Measurements from ENCODE around the gene CALY.

Gene CALY

DNA sequence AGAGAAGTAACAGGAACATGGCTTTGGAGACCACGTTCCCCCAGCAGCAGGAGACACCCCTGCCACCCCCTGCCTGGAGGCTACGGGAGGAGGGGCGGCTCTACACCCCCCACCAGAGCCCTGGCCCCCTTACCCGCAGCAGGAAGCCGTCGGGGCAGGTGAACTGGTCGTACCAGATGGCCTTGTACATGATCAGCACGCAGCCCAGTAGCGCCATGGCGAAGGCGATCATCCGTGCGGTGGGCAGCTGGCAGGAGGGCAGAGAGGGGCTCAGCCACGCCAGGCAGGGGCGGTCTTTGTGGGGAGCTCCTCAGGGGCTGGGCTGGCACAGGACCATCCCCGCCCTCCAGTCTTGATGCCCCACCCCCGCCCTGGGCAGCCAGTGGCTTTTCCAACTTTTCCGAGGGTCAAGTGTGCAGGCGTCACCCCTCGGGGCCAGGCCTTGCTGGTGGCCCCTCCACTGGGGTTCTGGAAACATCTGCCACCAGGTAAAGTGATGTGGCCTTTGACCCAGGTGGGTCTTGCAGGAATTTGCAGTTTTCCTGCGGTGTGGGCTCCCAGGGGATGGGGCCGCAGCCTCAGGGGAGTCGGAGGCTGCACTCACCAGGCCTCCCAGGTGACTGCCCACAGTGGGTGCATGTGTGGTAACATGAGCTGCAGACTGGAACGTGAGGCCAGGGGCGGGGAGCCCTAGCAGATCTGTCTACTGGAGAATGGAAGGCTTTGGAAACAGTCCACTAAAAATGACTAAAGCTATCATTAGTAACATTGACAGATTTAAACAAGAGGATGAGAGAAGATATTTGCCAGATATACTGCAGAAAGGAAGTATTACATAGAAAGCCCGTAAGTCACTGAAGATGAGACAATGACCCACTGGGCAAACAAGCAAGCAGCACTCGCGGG, 9.7 kb downstream of the CALY start:
- no peak overlapping the region for H4K8ac ChIP-seq (ENCODE audit: low read depth, low read length)
- WGBS (ENCODE audit: extremely low coverage, insufficient coverage, low lambda C conversion rate): no CpG with 5 or more reads among the region's 28 CpGs
- H3K4ac ChIP-seq (ENCODE audit: low read depth, low read length): no peak overlapping the region

GRCh38 chr10:133326223-133326551, 10.5 kb downstream of the CALY start:
- DNase-seq: no peak
- H3K27me3 ChIP-seq (ENCODE audit: insufficient read depth, low read length, poor library complexity): peaks cover 14% of the 10 kb centered on the region
- no peak overlapping the region for H3K4me3 ChIP-seq (ENCODE audit: low read length)
- H3K18ac ChIP-seq (ENCODE audit: low read length): no peak overlapping the region
- peak overlapping the region; percentile 48 for H3K9ac ChIP-seq (ENCODE audit: low read length)
- no peak overlapping the region for H2AK5ac ChIP-seq (ENCODE audit: low read length)
- H2BK120ac ChIP-seq (ENCODE audit: low read depth, low read length): no peak overlapping the region
- H2BK15ac ChIP-seq (replicated peaks; ENCODE audit: low read depth): no peak overlapping the region
- WGBS (ENCODE audit: extremely low coverage, insufficient coverage, low lambda C conversion rate): no CpG with 5 or more reads among the region's 9 CpGs
- no peak overlapping the region for H4K8ac ChIP-seq (ENCODE audit: low read depth, low read length)
- H3K36me3 ChIP-seq (ENCODE audit: control insufficient read depth, insufficient read depth, low read length): no peaks in the 10 kb centered on the region
- no peak overlapping the region for H3K23ac ChIP-seq (ENCODE audit: low read length)
- H2BK5ac ChIP-seq (ENCODE audit: low read length): no peak overlapping the region
- H3K79me2 ChIP-seq (ENCODE audit: control insufficient read depth, insufficient read depth, low read length): no peaks in the 10 kb centered on the region
- peak overlapping the region; percentile 62 for H3K56ac ChIP-seq (ENCODE audit: low read length)
- H3K27ac ChIP-seq (ENCODE audit: low read depth, low read length): no peak overlapping the region
- no peaks in the 10 kb centered on the region for H3K79me1 ChIP-seq (ENCODE audit: low read length)
- no peak overlapping the region for H3K4ac ChIP-seq (ENCODE audit: low read depth, low read length)
- H3K4me2 ChIP-seq (ENCODE audit: low read length): peak overlapping the region; percentile 36
- H3K4me1 ChIP-seq (ENCODE audit: control insufficient read depth, low read depth, low read length): no peaks in the 10 kb centered on the region
- H4K5ac ChIP-seq (ENCODE audit: low read length): no peak overlapping the region

More for the DNA sequence above, 9.7 kb downstream of the CALY start:
- Histone ChIP-seq H3K27ac (ENCODE audit: low read depth, low read length) (no peak overlapping the region), H3K9ac (ENCODE audit: low read length) (no peak overlapping the region), H3K36me3 (ENCODE audit: control insufficient read depth, insufficient read depth, low read length) (no peaks in the 10 kb centered on the region), H3K27me3 (ENCODE audit: insufficient read depth, low read length, poor library complexity) (peaks cover 16% of the 10 kb centered on the region), H3K79me2 (ENCODE audit: control insufficient read depth, insufficient read depth, low read length) (no peaks in the 10 kb centered on the region), H2AK5ac (ENCODE audit: low read length) (no peak overlapping the region), H3K23ac (ENCODE audit: low read length) (no peak overlapping the region), H3K4me2 (ENCODE audit: low read length) (no peak overlapping the region), H3K79me1 (ENCODE audit: low read length) (no peaks in the 10 kb centered on the region), H2BK5ac (ENCODE audit: low read length) (no peak overlapping the region), H3K18ac (ENCODE audit: low read length) (no peak overlapping the region), H3K56ac (ENCODE audit: low read length) (no peak overlapping the region), H2BK120ac (ENCODE audit: low read depth, low read length) (no peak overlapping the region), H3K4me3 (ENCODE audit: low read length) (no peak overlapping the region), H3K4me1 (ENCODE audit: control insufficient read depth, low read depth, low read length) (no peaks in the 10 kb centered on the region), H2BK15ac (replicated peaks; ENCODE audit: low read depth) (no peak overlapping the region), H4K5ac (ENCODE audit: low read length) (no peak overlapping the region)
- no peak for DNase-seq

GRCh38 chr10:133325440-133326222, 11.1 kb downstream of the CALY start:
- H3K23ac ChIP-seq (ENCODE audit: low read length): no peak overlapping the region
- H4K8ac ChIP-seq (ENCODE audit: low read depth, low read length): no peak overlapping the region
- WGBS (ENCODE audit: extremely low coverage, insufficient coverage, low lambda C conversion rate): no CpG with 5 or more reads among the region's 91 CpGs
- H2BK15ac ChIP-seq (replicated peaks; ENCODE audit: low read depth): no peak overlapping the region
- no peak overlapping the region for H4K5ac ChIP-seq (ENCODE audit: low read length)
- H3K79me2 ChIP-seq (ENCODE audit: control insufficient read depth, insufficient read depth, low read length): no peaks in the 10 kb centered on the region
- peak overlapping the region; percentile 36 for H3K4me2 ChIP-seq (ENCODE audit: low read length)
- no peak overlapping the region for H2BK5ac ChIP-seq (ENCODE audit: low read length)
- no peak overlapping the region for H3K4ac ChIP-seq (ENCODE audit: low read depth, low read length)
- no peak overlapping the region for H3K18ac ChIP-seq (ENCODE audit: low read length)
- peak overlapping the region; percentile 62 for H3K56ac ChIP-seq (ENCODE audit: low read length)
- H3K36me3 ChIP-seq (ENCODE audit: control insufficient read depth, insufficient read depth, low read length): no peaks in the 10 kb centered on the region
- H3K27ac ChIP-seq (ENCODE audit: low read depth, low read length): no peak overlapping the region
- H3K4me1 ChIP-seq (ENCODE audit: control insufficient read depth, low read depth, low read length): no peaks in the 10 kb centered on the region
- peaks cover 14% of the 10 kb centered on the region for H3K27me3 ChIP-seq (ENCODE audit: insufficient read depth, low read length, poor library complexity)
- H3K9ac ChIP-seq (ENCODE audit: low read length): peak overlapping the region; percentile 48
- H3K79me1 ChIP-seq (ENCODE audit: low read length): no peaks in the 10 kb centered on the region
- no peak overlapping the region for H2AK5ac ChIP-seq (ENCODE audit: low read length)
- H2BK120ac ChIP-seq (ENCODE audit: low read depth, low read length): no peak overlapping the region
- H3K4me3 ChIP-seq (ENCODE audit: low read length): no peak overlapping the region
- no peak for DNase-seq

- H3K23ac ChIP-seq (ENCODE audit: low read length): no peak overlapping the region
- H3K4ac ChIP-seq (ENCODE audit: low read depth, low read length): no peak overlapping the region
- H2BK15ac ChIP-seq (replicated peaks; ENCODE audit: low read depth): no peak overlapping the region
- no peak overlapping the region for H3K4me2 ChIP-seq (ENCODE audit: low read length)
- no peaks in the 10 kb centered on the region for H3K4me1 ChIP-seq (ENCODE audit: control insufficient read depth, low read depth, low read length)
- no peaks in the 10 kb centered on the region for H3K79me2 ChIP-seq (ENCODE audit: control insufficient read depth, insufficient read depth, low read length)
- no peak overlapping the region for H3K18ac ChIP-seq (ENCODE audit: low read length)
- H3K79me1 ChIP-seq (ENCODE audit: low read length): no peaks in the 10 kb centered on the region
- no peak overlapping the region for H3K4me3 ChIP-seq (ENCODE audit: low read length)
- no peaks in the 10 kb centered on the region for H3K36me3 ChIP-seq (ENCODE audit: control insufficient read depth, insufficient read depth, low read length)
- no peak overlapping the region for H2BK5ac ChIP-seq (ENCODE audit: low read length)
- H3K27ac ChIP-seq (ENCODE audit: low read depth, low read length): no peak overlapping the region
- no CpG with 5 or more reads among the region's 20 CpGs for WGBS (ENCODE audit: extremely low coverage, insufficient coverage, low lambda C conversion rate)
- no peak overlapping the region for H2AK5ac ChIP-seq (ENCODE audit: low read length)
- H3K9ac ChIP-seq (ENCODE audit: low read length): no peak overlapping the region
- no peak overlapping the region for H4K5ac ChIP-seq (ENCODE audit: low read length)
- no peak for DNase-seq
- H3K56ac ChIP-seq (ENCODE audit: low read length): no peak overlapping the region
- H2BK120ac ChIP-seq (ENCODE audit: low read depth, low read length): no peak overlapping the region
- H4K8ac ChIP-seq (ENCODE audit: low read depth, low read length): no peak overlapping the region
- H3K27me3 ChIP-seq (ENCODE audit: insufficient read depth, low read length, poor library complexity): peaks cover 14% of the 10 kb centered on the region
Observed at GRCh38 chr10:133324857-133325260, 11.8 kb downstream of the CALY start.

- H2AK5ac ChIP-seq (ENCODE audit: low read length): no peak overlapping the region
- DNase-seq: peak; percentile 77
- no peak overlapping the region for H3K18ac ChIP-seq (ENCODE audit: low read length)
- peak overlapping the region; percentile 40 for H3K56ac ChIP-seq (ENCODE audit: low read length)
- peak overlapping the region; percentile 6 for H3K4me2 ChIP-seq (ENCODE audit: low read length)
- H4K5ac ChIP-seq (ENCODE audit: low read length): no peak overlapping the region
- no peak overlapping the region for H4K8ac ChIP-seq (ENCODE audit: low read depth, low read length)
- H3K4me3 ChIP-seq (ENCODE audit: low read length): no peak overlapping the region
- no peaks in the 10 kb centered on the region for H3K4me1 ChIP-seq (ENCODE audit: control insufficient read depth, low read depth, low read length)
- H2BK120ac ChIP-seq (ENCODE audit: low read depth, low read length): no peak overlapping the region
- H3K27ac ChIP-seq (ENCODE audit: low read depth, low read length): no peak overlapping the region
- no peak overlapping the region for H2BK15ac ChIP-seq (replicated peaks; ENCODE audit: low read depth)
- no peak overlapping the region for H2BK5ac ChIP-seq (ENCODE audit: low read length)
- no peaks in the 10 kb centered on the region for H3K36me3 ChIP-seq (ENCODE audit: control insufficient read depth, insufficient read depth, low read length)
- no peaks in the 10 kb centered on the region for H3K79me2 ChIP-seq (ENCODE audit: control insufficient read depth, insufficient read depth, low read length)
- H3K79me1 ChIP-seq (ENCODE audit: low read length): no peaks in the 10 kb centered on the region
- H3K9ac ChIP-seq (ENCODE audit: low read length): no peak overlapping the region
- H3K4ac ChIP-seq (ENCODE audit: low read depth, low read length): no peak overlapping the region
- H3K23ac ChIP-seq (ENCODE audit: low read length): no peak overlapping the region
- WGBS (ENCODE audit: extremely low coverage, insufficient coverage, low lambda C conversion rate): no CpG with 5 or more reads among the region's 13 CpGs
- H3K27me3 ChIP-seq (ENCODE audit: insufficient read depth, low read length, poor library complexity): peaks cover 14% of the 10 kb centered on the region
Observed at GRCh38 chr10:133324198-133324792, 12.4 kb downstream of the CALY start.

Measured in mesendoderm (in vitro differentiated cells).